ENCODE measurements around the gene PPP2R3B. TPM values are rescaled to one million over a fixed set of nuclear protein-coding genes. Genes with fewer than 3 reads are reported as not detected.

The PPP2R3B gene
- total and polyA plus RNA-seq, 7 donors = 2.1 to 16.1 (median 5.4) TPM

DNA sequence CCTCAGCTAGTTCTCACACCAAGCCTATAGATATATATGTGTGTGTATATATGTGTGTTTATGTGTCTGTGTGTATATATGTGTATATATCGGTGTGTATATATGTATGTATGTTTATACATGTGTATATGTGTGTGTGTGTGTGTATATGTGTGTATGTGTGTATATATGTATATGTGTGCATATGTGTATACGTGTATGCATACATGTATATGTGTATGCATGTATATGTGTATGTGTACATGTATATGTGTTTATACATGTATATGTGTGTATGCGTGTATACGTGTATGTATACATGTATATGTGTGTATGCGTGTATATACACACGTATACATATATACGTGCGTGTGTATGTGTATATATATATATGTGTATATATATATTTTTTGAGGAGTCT is 86.4 kb downstream of the PPP2R3B start:
- Histone ChIP-seq H3K4me1 (no peaks in the 10 kb centered on the region), H3K9me3 (no peaks in the 10 kb centered on the region), H3K27me3 (no peaks in the 10 kb centered on the region), H3K27ac (no peak overlapping the region), H3K4me3 (no peak overlapping the region), H3K36me3 (peaks cover 0 to 63% (median 12%) of the 10 kb centered on the region in 4 donors)
- DNase-seq = no peak
- intact Hi-C loops (cut with DNase I) = no loop called here
- WGBS, 2 donors = 94 to 96% methylated on average over 8 of the region's 8 CpGs
- TF ChIP-seq POLR2AphosphoS5 (IDR thresholded peaks at IDR 0.05) (no peak), POLR2A (IDR thresholded peaks at IDR 0.05) (no peak), EP300 (IDR thresholded peaks at IDR 0.05) (no peak)
- TF ChIP-seq, protein P1, sequence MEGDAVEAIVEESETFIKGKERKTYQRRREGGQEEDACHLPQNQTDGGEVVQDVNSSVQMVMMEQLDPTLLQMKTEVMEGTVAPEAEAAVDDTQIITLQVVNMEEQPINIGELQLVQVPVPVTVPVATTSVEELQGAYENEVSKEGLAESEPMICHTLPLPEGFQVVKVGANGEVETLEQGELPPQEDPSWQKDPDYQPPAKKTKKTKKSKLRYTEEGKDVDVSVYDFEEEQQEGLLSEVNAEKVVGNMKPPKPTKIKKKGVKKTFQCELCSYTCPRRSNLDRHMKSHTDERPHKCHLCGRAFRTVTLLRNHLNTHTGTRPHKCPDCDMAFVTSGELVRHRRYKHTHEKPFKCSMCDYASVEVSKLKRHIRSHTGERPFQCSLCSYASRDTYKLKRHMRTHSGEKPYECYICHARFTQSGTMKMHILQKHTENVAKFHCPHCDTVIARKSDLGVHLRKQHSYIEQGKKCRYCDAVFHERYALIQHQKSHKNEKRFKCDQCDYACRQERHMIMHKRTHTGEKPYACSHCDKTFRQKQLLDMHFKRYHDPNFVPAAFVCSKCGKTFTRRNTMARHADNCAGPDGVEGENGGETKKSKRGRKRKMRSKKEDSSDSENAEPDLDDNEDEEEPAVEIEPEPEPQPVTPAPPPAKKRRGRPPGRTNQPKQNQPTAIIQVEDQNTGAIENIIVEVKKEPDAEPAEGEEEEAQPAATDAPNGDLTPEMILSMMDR (IDR thresholded peaks at IDR 0.05) = no peak

DNA sequence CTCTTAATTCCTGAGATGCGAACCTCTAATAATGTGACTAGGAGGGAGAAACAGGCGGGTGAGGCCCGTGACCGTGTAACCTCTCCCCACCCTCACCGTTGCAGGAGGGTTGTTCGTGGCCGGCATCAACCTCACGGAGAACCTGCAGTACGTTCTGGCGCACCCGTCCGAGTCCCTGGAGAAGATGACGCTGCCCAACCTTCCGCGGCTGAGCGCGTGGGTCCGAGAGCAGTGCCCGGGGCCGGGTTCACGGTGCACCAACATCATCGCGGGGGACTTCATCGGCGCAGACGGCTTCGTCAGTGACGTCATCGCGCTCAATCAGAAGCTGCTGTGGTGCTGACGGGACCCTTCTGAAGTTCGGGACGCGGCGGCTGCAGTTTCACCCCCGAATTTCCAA is 87.7 kb downstream of the PPP2R3B start:
- H3K4me3 ChIP-seq = no peak overlapping the region
- no peaks in the 10 kb centered on the region for H3K9me3 ChIP-seq
- H3K4me1 ChIP-seq = no peaks in the 10 kb centered on the region
- WGBS, 2 donors = 97% methylated on average over 36 of the region's 36 CpGs
- no peak overlapping the region for H3K27ac ChIP-seq
- H3K36me3 ChIP-seq = peaks cover 0 to 56% (median 6%) of the 10 kb centered on the region in 4 donors
- peak; percentile 66 for DNase-seq
- no peaks in the 10 kb centered on the region for H3K27me3 ChIP-seq
- intact Hi-C loops (cut with DNase I) = no loop called here
- TF ChIP-seq POLR2AphosphoS5 (IDR thresholded peaks at IDR 0.05) = no peak
- no peak for TF ChIP-seq EP300 (IDR thresholded peaks at IDR 0.05)

DNA sequence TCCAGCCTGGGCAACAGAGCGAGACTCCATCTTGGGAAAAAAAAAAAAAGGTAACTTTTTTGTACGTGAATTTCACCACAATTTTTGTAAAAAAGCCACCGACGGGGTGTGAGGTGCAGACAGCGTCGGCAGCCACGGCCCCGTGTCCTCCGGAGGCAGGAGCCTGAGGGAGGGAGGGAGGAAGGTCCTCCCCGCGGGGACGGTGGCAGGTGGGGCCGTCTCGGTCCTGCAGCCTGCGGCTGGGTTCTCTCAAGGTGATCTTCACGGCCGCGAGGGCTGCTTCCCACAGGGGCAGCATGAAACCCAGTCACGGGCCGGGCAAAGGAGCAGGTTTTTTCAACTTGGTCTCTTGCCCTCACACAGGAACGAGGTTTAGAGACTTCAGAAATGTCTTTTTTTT is 91.6 kb downstream of the PPP2R3B start:
- no peaks in the 10 kb centered on the region for H3K27me3 ChIP-seq
- H3K9me3 ChIP-seq = peaks cover 0 to 4% (median 0%) of the 10 kb centered on the region in 4 donors
- peak; percentile 37 for DNase-seq
- no peak for TF ChIP-seq EP300 (IDR thresholded peaks at IDR 0.05)
- TF ChIP-seq, protein P1 (IDR thresholded peaks at IDR 0.05) = no peak
- TF ChIP-seq POLR2AphosphoS5 (IDR thresholded peaks at IDR 0.05) = no peak
- 96 to 97% methylated on average over 21 of the region's 21 CpGs for WGBS, 2 donors
- no peak overlapping the region for H3K4me3 ChIP-seq
- no peaks in the 10 kb centered on the region for H3K4me1 ChIP-seq
- H3K36me3 ChIP-seq = peaks cover 0 to 64% (median 11%) of the 10 kb centered on the region in 4 donors
- intact Hi-C loops (cut with DNase I) = no loop called here
- H3K27ac ChIP-seq = no peak overlapping the region

DNA sequence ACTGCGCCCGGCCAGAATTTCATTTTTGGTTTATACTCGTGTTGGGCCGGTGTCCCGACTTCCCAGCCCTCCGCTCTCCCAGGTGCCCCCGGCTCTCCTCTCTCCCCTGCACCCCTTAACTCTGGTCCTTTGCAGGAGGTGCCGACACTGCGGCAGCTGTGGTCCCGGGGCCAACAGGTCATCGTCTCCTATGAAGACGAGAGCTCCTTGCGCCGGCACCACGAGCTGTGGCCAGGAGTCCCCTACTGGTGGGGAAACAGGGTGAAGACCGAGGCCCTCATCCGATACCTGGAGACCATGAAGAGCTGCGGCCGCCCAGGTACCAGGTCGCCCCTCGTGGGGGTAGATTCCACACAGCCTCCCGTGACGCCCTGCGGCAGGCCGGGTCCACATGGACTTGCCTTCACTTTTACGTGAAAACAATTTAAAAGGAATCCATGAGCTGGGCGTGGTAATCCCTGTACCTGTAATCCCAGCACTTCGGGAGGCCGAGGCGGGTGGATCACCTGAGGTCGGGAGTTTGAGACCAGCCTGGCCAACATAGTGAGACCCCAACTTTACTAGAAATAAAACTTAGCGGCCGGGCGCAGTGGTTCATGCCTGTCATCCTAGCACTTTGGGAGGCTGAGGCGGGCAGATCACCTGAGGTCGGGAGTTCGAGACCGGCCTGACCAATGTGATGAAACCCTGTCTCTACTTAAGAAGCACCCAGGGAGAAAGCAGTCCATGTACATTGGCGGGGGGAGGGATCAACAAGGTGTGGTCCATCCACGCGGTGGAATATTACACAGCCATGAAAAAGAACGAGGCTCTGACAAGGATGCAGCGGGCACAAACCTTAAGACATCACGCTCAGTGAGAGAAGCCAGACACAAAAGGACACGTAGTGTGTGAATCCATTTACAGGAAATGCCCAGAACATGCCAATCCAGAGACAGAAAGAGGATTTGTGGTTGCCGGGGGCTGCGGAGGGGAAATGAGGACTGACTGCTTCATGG is 93.5 kb downstream of the PPP2R3B start:
- DNase-seq = peak; percentile 49
- no peak for TF ChIP-seq POLR2AphosphoS5 (IDR thresholded peaks at IDR 0.05)
- no peak for TF ChIP-seq POLR2A (IDR thresholded peaks at IDR 0.05)
- TF ChIP-seq, protein P1 (IDR thresholded peaks at IDR 0.05) = no peak
- TF ChIP-seq EP300 (IDR thresholded peaks at IDR 0.05) = no peak
- intact Hi-C loops (cut with DNase I) = no loop called here
- Histone ChIP-seq H3K4me3 (no peak overlapping the region), H3K4me1 (no peaks in the 10 kb centered on the region), H3K27me3 (no peaks in the 10 kb centered on the region), H3K27ac (no peak overlapping the region), H3K36me3 (peaks cover 0 to 73% (median 20%) of the 10 kb centered on the region in 4 donors), H3K9me3 (peaks cover 0 to 4% (median 0%) of the 10 kb centered on the region in 4 donors)
- WGBS, 2 donors = 97 to 98% methylated on average over 47 of the region's 47 CpGs

DNA sequence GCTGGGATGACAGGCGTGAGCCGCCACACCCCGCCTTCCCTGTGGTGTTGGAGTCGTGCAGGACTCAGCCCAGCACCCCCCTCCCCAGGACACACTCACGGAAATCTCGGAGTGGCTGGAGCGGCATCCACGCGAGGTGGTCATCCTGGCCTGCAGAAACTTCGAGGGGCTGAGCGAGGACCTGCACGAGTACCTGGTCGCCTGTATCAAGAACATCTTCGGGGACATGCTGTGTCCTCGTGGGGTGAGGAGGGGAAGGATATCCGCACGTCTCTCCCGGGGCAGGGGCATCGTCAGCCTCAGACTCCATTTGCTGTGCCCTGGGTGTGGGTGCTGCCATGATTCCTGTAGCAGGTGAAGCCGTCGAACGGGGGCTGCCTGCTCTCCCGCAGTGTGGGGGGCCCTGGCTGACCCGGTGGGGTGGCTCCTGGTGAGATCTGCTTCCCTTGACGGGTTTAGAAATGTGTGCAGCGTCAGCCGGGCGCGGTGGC is 95.3 kb downstream of the PPP2R3B start:
- Histone ChIP-seq H3K4me3 (no peak overlapping the region), H3K36me3 (peaks cover 0 to 73% (median 22%) of the 10 kb centered on the region in 4 donors), H3K27me3 (no peaks in the 10 kb centered on the region), H3K4me1 (no peaks in the 10 kb centered on the region), H3K9me3 (peaks cover 0 to 4% (median 0%) of the 10 kb centered on the region in 4 donors), H3K27ac (no peak overlapping the region)
- peak; percentile 58 for DNase-seq
- TF ChIP-seq POLR2AphosphoS5 (IDR thresholded peaks at IDR 0.05) (no peak), POLR2A (IDR thresholded peaks at IDR 0.05) (no peak), EP300 (IDR thresholded peaks at IDR 0.05) (no peak)
- WGBS, 2 donors = 98% methylated on average over 29 of the region's 29 CpGs
- intact Hi-C loops (cut with DNase I) = no loop called here
